Uterus (tissue), 4 donors: ENCODE results near the gene CFAP61. TPM values are rescaled to one million over a fixed set of nuclear protein-coding genes. Genes with fewer than 3 reads are reported as not detected.

ENCODE experiments used
- DNase-seq, 2 donors: peaks; one replicate each; pipeline ENCODE4 v3.0.0-alpha.2; 2019 to 2020
- H3K27ac ChIP-seq, 2 donors: fragments of 200-600 bp; sonication (generic); 1 replicate in 1 of 2; 2 replicates in 1 of 2; pipeline ENCODE4 v1.5.1; 2016 to 2018
- H3K27me3 ChIP-seq, 2 donors: fragments of 200-600 bp; sonication (generic); one replicate each; pipeline ENCODE4 v1.5.1; 2018 to 2019; ENCODE audit warnings: control low read depth in 1 of 2
- H3K36me3 ChIP-seq, 2 donors: fragments of 200-600 bp; sonication (generic); one replicate each; pipeline ENCODE4 v1.5.1; 2019; ENCODE audit warnings: control low read depth in 1 of 2
- H3K4me1 ChIP-seq, 2 donors: fragments of 200-600 bp; sonication (generic); one replicate each; pipeline ENCODE4 v1.5.1; 2018 to 2019; ENCODE audit warnings: control low read depth in 1 of 2
- H3K4me3 ChIP-seq, 2 donors: fragments of 200-600 bp; sonication (generic); 1 replicate in 1 of 2; 2 replicates in 1 of 2; pipeline ENCODE4 v1.5.1; 2018 to 2019; ENCODE audit warnings: mild to moderate bottlenecking in 1 of 2
- H3K9me3 ChIP-seq, 2 donors: fragments of 200-600 bp; sonication (generic); one replicate each; pipeline ENCODE4 v1.5.1; 2019; ENCODE audit warnings: control low read depth in 1 of 2
- POLR2A ChIP-seq, 2 donors: fragments of 450-650 bp; IDR thresholded peaks; one replicate each; pipeline ENCODE4 v1.6.1; 2016; ENCODE audit warnings: antibody characterized with exemption in 2 of 2, mild to moderate bottlenecking in 1 of 2, moderate library complexity in 1 of 2
- intact Hi-C: fragments of 100-400 bp; cut with DNase I; formaldehyde crosslinking; loops from one replicate; pipeline ENCODE4 v1.15.1; 2023; ENCODE audit warnings: low total_unique reads
- total RNA-seq, 4 donors: library from RNA; depleted of rRNA in 3 of 4; stranded (reverse); fragments of >200 nt in 3 of 4; gene quantifications; one replicate each; pipeline versions ENCODE4 v1.1.0 to v1.2.4, GENCODE V29; 2014 to 2023
- TF ChIP-seq, protein P1 (sequence below), 4 experiments: fragments of 200-600 bp in 2 of 4; fragments of 450-650 bp in 2 of 4; sonication (generic) in 2 of 4; IDR thresholded peaks; one replicate each; pipeline ENCODE4 v1.5.1; 2016 to 2019; ENCODE audit warnings: antibody characterized with exemption in 4 of 4, mild to moderate bottlenecking in 2 of 4, moderate library complexity in 1 of 4
- donor health status: DM: yes; HTN: yes; CAD: no.

CFAP61 gene
- total RNA-seq, 4 donors from 2014 or later: 3.0 to 8.2 (median 7.5) TPM; not detected in 1

DNA sequence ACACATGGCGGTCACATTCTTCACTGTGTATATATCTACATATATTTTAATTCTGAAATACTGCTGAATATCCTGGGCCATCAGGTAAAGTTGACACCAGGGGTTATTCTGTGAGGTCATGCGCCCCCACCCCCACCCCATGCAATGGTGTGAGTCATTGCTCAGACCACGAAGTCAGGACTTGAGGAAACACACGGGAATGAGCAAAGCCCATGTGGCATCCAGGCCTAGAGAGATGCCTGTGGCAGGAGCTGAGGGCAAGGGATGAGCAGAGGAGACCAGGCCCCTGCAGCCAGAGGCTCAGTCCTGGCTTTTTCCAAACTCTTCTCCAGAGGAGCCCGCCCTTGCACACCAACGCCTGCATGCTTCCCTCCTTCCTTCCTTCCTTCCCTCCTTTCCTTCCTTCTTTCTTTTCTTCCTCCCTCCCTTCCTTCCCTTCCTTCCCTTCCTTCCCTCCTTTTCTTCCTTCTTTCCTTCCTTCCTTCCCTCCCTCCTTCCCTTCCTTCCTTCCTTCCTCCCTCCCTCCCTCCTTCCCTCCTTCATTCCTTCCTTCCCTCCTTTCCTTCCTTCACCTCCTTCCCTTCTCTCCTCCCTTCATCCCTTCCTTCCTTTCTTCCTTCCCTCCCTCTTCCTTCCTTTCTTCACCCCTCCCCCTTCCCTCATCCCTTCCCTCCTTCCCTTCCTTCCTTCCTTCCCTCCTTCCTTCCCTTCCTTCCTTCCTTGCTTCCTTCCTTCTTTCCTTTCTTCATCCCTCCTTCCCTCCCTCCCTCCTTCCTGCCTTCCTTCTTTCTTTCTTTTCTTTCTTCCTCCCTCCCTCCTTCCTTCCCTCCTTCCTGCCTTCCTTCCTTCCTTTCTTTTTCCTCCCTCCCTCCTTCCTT, 243.5 kb downstream of the CFAP61 start:
- H3K9me3 ChIP-seq: no peaks in the 10 kb centered on the region
- H3K4me1 ChIP-seq: no peaks in the 10 kb centered on the region
- intact Hi-C loops: no loop called here
- TF ChIP-seq, protein P1, sequence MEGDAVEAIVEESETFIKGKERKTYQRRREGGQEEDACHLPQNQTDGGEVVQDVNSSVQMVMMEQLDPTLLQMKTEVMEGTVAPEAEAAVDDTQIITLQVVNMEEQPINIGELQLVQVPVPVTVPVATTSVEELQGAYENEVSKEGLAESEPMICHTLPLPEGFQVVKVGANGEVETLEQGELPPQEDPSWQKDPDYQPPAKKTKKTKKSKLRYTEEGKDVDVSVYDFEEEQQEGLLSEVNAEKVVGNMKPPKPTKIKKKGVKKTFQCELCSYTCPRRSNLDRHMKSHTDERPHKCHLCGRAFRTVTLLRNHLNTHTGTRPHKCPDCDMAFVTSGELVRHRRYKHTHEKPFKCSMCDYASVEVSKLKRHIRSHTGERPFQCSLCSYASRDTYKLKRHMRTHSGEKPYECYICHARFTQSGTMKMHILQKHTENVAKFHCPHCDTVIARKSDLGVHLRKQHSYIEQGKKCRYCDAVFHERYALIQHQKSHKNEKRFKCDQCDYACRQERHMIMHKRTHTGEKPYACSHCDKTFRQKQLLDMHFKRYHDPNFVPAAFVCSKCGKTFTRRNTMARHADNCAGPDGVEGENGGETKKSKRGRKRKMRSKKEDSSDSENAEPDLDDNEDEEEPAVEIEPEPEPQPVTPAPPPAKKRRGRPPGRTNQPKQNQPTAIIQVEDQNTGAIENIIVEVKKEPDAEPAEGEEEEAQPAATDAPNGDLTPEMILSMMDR (IDR thresholded peaks at IDR 0.05): no peak
- TF ChIP-seq POLR2A (IDR thresholded peaks at IDR 0.05): no peak
- no peak overlapping the region for H3K27ac ChIP-seq
- H3K36me3 ChIP-seq: no peaks in the 10 kb centered on the region
- no peak overlapping the region for H3K4me3 ChIP-seq
- no peak for DNase-seq
- H3K27me3 ChIP-seq: no peaks in the 10 kb centered on the region

DNA sequence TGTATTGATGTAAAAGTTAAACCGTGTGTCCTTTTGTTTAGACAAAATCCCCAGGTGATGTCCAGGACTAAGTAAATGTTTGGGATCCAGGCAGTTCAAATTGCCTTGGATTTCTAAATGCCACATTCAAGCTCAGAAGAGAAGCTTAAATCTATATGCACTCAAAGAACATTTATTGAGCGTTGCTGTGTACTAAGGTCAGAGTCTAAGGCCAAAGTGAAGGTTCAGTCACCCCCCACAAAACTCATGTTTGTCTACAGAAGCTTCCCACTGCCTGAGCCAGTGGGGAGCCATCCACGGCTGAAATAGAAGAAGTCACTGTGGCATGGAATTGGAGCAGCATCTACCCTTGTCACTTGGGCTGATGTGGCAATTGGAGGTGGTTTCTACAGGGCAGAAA, 244.8 kb downstream of the CFAP61 start:
- Histone ChIP-seq H3K9me3 (no peaks in the 10 kb centered on the region), H3K4me1 (no peaks in the 10 kb centered on the region), H3K27ac (no peak overlapping the region), H3K27me3 (no peaks in the 10 kb centered on the region), H3K36me3 (no peaks in the 10 kb centered on the region), H3K4me3 (no peak overlapping the region)
- TF ChIP-seq POLR2A (IDR thresholded peaks at IDR 0.05): no peak
- TF ChIP-seq, protein P1 (IDR thresholded peaks at IDR 0.05): no peak
- DNase-seq: no peak
- intact Hi-C loops: no loop called here

DNA sequence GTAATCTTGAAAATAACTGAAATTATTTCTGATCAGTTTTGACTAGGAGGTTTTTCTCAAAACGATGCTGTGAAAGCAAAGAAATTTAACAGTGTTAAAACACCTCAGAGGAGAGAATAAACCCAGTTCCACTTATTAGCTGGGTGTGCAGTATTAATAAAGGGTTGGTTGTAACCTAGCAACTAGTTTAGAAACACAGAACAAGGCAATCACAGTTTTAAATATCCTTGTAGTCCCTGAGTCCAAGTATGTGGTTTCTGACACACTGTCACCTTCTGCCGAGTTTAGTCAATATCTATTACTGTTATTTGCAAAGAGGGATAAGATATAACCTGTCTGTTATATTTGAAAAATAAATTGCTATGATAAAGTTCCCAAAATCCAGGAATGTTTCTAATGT, 245.4 kb downstream of the CFAP61 start:
- TF ChIP-seq, protein P1 (IDR thresholded peaks at IDR 0.05): no peak
- no peak for TF ChIP-seq POLR2A (IDR thresholded peaks at IDR 0.05)
- Histone ChIP-seq H3K27me3 (no peaks in the 10 kb centered on the region), H3K9me3 (no peaks in the 10 kb centered on the region), H3K27ac (no peak overlapping the region), H3K4me3 (no peak overlapping the region), H3K4me1 (no peaks in the 10 kb centered on the region), H3K36me3 (no peaks in the 10 kb centered on the region)
- no peak for DNase-seq
- intact Hi-C loops: no loop called here

DNA sequence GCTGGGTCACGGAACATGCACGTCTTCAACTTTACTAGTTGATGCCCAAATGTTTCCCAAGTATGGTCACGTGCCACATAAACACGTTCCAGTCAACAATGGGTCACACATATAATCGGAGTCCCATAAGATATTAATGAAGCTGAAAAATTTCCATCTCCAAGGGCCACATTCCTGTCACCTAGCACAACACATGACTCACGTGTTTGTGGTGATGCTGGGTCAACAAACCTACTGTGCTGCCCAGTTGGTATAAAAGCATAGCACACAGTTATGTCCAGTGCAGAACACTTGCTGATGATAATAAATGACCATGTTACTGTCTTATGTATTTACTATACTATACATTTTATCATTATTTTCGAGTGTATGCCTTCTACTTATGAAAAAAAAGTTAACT, 247.6 kb downstream of the CFAP61 start:
- TF ChIP-seq, protein P1 (IDR thresholded peaks at IDR 0.05): no peak
- no peak for TF ChIP-seq POLR2A (IDR thresholded peaks at IDR 0.05)
- intact Hi-C loops: no loop called here
- Histone ChIP-seq H3K36me3 (no peaks in the 10 kb centered on the region), H3K27me3 (no peaks in the 10 kb centered on the region), H3K27ac (no peak overlapping the region), H3K4me1 (no peaks in the 10 kb centered on the region), H3K9me3 (no peaks in the 10 kb centered on the region), H3K4me3 (no peak overlapping the region)
- DNase-seq: no peak

DNA sequence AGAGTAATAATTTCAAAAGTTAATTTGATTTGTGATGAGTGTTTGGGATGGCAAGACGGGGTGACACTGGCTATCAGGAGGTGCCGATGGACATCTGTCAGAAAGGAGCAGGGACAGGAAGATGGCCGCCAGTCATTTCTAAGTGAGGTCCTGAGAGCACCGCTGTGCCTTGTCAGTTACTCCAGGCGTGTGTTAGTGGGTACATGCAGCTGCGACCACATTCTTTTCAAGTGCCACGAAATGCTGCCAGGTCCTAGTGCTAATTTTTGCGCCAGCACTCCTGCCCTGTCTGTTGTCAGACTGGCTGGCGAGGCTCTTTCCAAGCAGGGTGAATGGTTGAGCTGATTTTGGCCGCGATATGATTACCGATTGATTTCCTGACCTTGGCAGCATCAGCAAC, 251.0 kb downstream of the CFAP61 start:
- no peak for TF ChIP-seq POLR2A (IDR thresholded peaks at IDR 0.05)
- TF ChIP-seq, protein P1 (IDR thresholded peaks at IDR 0.05): no peak
- DNase-seq: no peak
- H3K4me3 ChIP-seq: no peak overlapping the region
- H3K9me3 ChIP-seq: no peaks in the 10 kb centered on the region
- no peaks in the 10 kb centered on the region for H3K36me3 ChIP-seq
- H3K27me3 ChIP-seq: no peaks in the 10 kb centered on the region
- intact Hi-C loops: no loop called here
- no peak overlapping the region for H3K27ac ChIP-seq
- no peaks in the 10 kb centered on the region for H3K4me1 ChIP-seq
